ENCODE results near the gene KNTC1.
"Not testable (repeated sequence)": the region's sequence is repeated elsewhere in the genome, so short reads cannot be mapped to it uniquely, and the experiment has no call there.

KNTC1 gene

GRCh38 chr12:122646517-122647217 lies 119.6 kb downstream of the KNTC1 start:
- peak; percentile 50 for DNase-seq (ENCODE audit: low spot score)

GRCh38 chr12:122651520-122652224 lies 124.6 kb downstream of the KNTC1 start:
- no peak for DNase-seq (ENCODE audit: low spot score)

DNA sequence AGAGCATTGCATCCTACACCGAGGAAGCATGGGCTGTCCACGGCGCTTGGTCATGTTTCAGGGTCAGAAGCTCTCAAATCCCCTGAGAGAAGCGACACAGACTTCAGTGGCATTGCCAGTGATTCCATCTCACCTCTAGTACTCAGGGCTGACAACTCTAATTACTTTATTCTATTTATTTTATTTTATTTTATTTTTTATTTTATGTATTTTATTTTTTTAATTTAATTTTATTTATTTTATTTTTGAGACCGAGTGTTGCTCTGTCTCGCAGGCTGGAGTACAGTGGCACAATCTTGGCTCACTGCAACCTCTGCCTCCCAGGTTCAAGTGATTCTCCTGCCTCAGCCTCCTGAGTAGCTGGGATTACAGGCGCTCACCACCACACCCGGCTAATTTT lies 126.2 kb downstream of the KNTC1 start:
- not testable (repeated sequence) for DNase-seq (ENCODE audit: low spot score)

DNA sequence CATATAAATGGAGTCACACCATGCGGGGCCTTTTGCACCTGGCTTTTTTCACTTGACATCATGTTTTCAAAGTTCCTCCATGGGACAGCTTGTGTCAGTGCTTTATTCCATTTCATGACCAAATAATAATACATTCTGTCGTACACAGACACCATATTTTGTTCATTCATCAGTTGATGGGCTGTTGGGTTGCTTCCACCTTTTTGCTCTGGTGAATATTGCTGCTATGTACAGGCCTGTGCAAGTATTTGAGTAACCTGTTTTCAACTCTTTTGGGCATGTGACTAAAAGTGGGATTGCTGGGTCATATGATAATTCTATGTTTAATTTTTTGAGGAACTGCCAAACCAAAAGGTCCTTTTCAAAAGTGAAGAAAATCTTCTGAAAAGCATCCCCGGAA lies 129.2 kb downstream of the KNTC1 start:
- no peak for DNase-seq (ENCODE audit: low spot score)

DNA sequence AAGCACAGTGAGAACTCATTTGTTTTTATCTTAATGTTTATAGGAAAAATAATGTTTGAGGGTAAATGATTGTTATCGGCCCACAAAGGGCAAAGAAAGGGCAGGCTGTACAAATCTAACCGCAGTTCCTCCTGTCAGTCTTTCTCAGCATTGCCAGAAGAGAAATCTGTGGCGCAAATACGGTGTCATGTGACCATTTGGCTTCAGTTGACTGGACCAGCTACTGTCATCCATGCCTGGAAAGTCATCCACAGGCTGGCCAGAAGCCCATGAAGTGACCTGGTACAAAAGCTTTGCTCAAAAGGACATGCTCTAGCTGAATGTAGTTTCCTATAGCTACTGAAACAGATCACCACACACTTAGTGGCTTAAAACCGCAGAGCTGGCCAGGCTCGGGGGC lies 132.5 kb downstream of the KNTC1 start:
- DNase-seq (ENCODE audit: low spot score): no peak

- DNase-seq (ENCODE audit: low spot score): no peak
Observed at GRCh38 chr12:122661246-122661645, 134.2 kb downstream of the KNTC1 start.

GRCh38 chr12:122661938-122662337 lies 134.9 kb downstream of the KNTC1 start:
- DNase-seq (ENCODE audit: low spot score): no peak

DNA sequence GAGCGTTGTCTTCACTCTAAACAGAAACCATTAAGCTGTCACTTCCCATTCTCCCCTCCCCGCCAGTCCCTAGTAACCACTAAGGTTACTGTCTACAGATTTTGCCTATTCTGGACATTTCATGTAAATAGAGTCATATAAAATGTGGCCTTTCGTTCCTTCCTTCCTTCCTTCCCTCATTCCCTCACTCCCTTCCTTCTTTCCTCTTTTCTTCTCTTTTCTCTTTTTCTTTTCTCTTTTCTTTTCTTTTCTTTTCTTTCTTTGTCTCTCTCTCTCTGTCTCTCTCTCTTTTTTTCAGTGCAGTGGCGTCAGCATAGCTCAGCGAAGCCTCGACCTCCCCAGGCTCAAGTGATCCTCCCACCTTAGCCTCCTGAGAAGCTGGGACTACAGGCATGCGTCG lies 138.3 kb downstream of the KNTC1 start:
- no peak for DNase-seq (ENCODE audit: low spot score)

GRCh38 chr12:122665759-122666158 lies 138.7 kb downstream of the KNTC1 start:
- DNase-seq (ENCODE audit: low spot score): no peak

- DNase-seq (ENCODE audit: low spot score): no peak
Observed at GRCh38 chr12:122668268-122668667, 141.2 kb downstream of the KNTC1 start.

DNA sequence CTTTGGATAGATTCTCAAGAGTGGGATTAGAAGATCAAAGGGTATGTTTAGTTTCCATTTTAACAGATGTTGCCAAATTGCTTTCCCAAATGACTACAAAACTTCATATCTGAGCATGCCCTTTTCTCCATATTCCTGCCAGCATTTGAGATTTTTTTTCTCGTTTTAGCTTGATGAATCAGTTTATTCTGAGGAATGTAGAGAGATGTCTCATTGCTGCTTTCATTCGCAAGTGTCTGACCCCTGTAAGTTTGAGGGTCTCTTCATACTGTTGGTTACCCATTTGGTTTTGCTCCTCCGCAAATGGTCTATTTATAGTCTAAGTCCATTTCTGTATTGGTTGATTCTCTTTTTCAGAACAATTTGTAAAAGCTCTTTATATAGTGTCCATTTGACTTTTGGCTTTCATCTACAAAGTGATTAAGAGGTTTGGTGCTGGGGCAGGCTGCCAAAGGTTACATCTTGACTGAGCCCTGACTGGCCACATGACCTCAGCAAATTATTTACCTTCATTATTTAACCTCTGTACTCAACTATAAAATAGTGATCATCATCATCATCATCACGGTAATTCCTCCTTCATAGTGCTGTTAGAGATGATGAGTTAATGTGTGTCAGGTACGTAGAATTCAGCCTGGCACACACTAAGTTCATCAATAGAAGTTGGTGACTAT lies 142.5 kb downstream of the KNTC1 start:
- DNase-seq (ENCODE audit: low spot score): no peak

- no peak for DNase-seq (ENCODE audit: low spot score)
Observed at GRCh38 chr12:122672515-122672914, 145.5 kb downstream of the KNTC1 start.
